Ectodermal cell (in vitro differentiated cells): ENCODE measurements around the gene ATXN7L1.

Experiments
- H3K27ac ChIP-seq: 2 replicates; pipeline ENCODE4 v1.7.0; 2013; ENCODE audit warnings: mild to moderate bottlenecking, low read depth, low read length; ENCODE audit not compliant: insufficient read depth, poor library complexity, severe bottlenecking
- H3K27me3 ChIP-seq: 2 replicates; pipeline ENCODE4 v1.7.0; 2013; ENCODE audit warnings: mild to moderate bottlenecking, low read length; ENCODE audit not compliant: insufficient read depth, control insufficient read depth, poor library complexity, severe bottlenecking
- H3K36me3 ChIP-seq: one replicate; pipeline ENCODE4 v1.7.0; 2013; ENCODE audit warnings: low read length; ENCODE audit not compliant: control insufficient read depth, insufficient read depth
- H3K4me1 ChIP-seq: one replicate; pipeline ENCODE4 v1.7.0; 2013; ENCODE audit warnings: low read length; ENCODE audit not compliant: control insufficient read depth, insufficient read depth
- H3K4me3 ChIP-seq: 2 replicates; pipeline ENCODE4 v1.7.0; 2013; ENCODE audit warnings: low read depth, low read length, control low read depth; ENCODE audit not compliant: insufficient read depth
- H3K9me3 ChIP-seq: 2 replicates; pipeline ENCODE4 v1.7.0; 2013; ENCODE audit warnings: mild to moderate bottlenecking, low read length, moderate library complexity; ENCODE audit not compliant: control insufficient read depth
- WGBS, 2 experiments: methylation state at CpG; one replicate each; pipeline ENCODE4 v1.1.7; 2013; ENCODE audit warnings: missing lambda C conversion rate in 2 of 2; 5-methylcytosine and 5-hydroxymethylcytosine counted together

The ATXN7L1 gene

GRCh38 chr7:105782391-105783042, 93.9 kb downstream of the ATXN7L1 start:
- Histone ChIP-seq H3K27me3 (no peaks in the 10 kb centered on the region), H3K9me3 (no peaks in the 10 kb centered on the region), H3K4me1 (no peaks in the 10 kb centered on the region), H3K4me3 (no peak overlapping the region), H3K27ac (no peak overlapping the region), H3K36me3 (no peaks in the 10 kb centered on the region)
- WGBS, 2 experiments = 95% methylated on average over 10 of the region's 10 CpGs

- Histone ChIP-seq H3K36me3 (no peaks in the 10 kb centered on the region), H3K4me1 (peaks cover 15% of the 10 kb centered on the region), H3K27ac (no peak overlapping the region), H3K9me3 (no peaks in the 10 kb centered on the region), H3K4me3 (no peak overlapping the region), H3K27me3 (no peaks in the 10 kb centered on the region)
- WGBS, 2 experiments = 78 to 82% methylated on average over 4 of the region's 4 CpGs
Observed at GRCh38 chr7:105779856-105780780, 96.3 kb downstream of the ATXN7L1 start.

GRCh38 chr7:105778956-105779355, 97.4 kb downstream of the ATXN7L1 start:
- no peaks in the 10 kb centered on the region for H3K36me3 ChIP-seq
- peaks cover 15% of the 10 kb centered on the region for H3K4me1 ChIP-seq
- 91 to 95% methylated on average over 2 to 3 of the region's 3 CpGs for WGBS, 2 experiments
- no peaks in the 10 kb centered on the region for H3K9me3 ChIP-seq
- H3K27me3 ChIP-seq = no peaks in the 10 kb centered on the region
- no peak overlapping the region for H3K27ac ChIP-seq
- H3K4me3 ChIP-seq = no peak overlapping the region

- H3K9me3 ChIP-seq = no peaks in the 10 kb centered on the region
- H3K36me3 ChIP-seq = no peaks in the 10 kb centered on the region
- no peak overlapping the region for H3K4me3 ChIP-seq
- WGBS, 2 experiments = 83 to 84% methylated on average over 11 of the region's 11 CpGs
- peaks cover 27% of the 10 kb centered on the region for H3K4me1 ChIP-seq
- no peak overlapping the region for H3K27ac ChIP-seq
- H3K27me3 ChIP-seq = no peaks in the 10 kb centered on the region
Observed at GRCh38 chr7:105776986-105777910, 99.2 kb downstream of the ATXN7L1 start.

- Histone ChIP-seq H3K4me3 (no peak overlapping the region), H3K9me3 (no peaks in the 10 kb centered on the region), H3K36me3 (no peaks in the 10 kb centered on the region), H3K4me1 (peaks cover 27% of the 10 kb centered on the region), H3K27ac (peak overlapping the region; percentile 54), H3K27me3 (no peaks in the 10 kb centered on the region)
- WGBS, 2 experiments = 2 to 6% methylated on average over 6 of the region's 6 CpGs
Observed at GRCh38 chr7:105776068-105776790, 100.2 kb downstream of the ATXN7L1 start.

GRCh38 chr7:105775580-105775979, 100.8 kb downstream of the ATXN7L1 start:
- WGBS, 2 experiments = 67 to 72% methylated on average over 6 of the region's 6 CpGs
- peak overlapping the region; percentile 54 for H3K27ac ChIP-seq
- H3K36me3 ChIP-seq = no peaks in the 10 kb centered on the region
- H3K4me1 ChIP-seq = peaks cover 27% of the 10 kb centered on the region
- no peaks in the 10 kb centered on the region for H3K9me3 ChIP-seq
- no peak overlapping the region for H3K4me3 ChIP-seq
- H3K27me3 ChIP-seq = no peaks in the 10 kb centered on the region

GRCh38 chr7:105773030-105773460, 103.4 kb downstream of the ATXN7L1 start:
- 37 to 52% methylated on average over 3 of the region's 3 CpGs for WGBS, 2 experiments
- H3K4me1 ChIP-seq = peaks cover 27% of the 10 kb centered on the region

GRCh38 chr7:105769901-105770628, 106.3 kb downstream of the ATXN7L1 start:
- H3K36me3 ChIP-seq = no peaks in the 10 kb centered on the region
- H3K4me1 ChIP-seq = peaks cover 12% of the 10 kb centered on the region
- H3K27ac ChIP-seq = no peak overlapping the region
- H3K4me3 ChIP-seq = no peak overlapping the region
- H3K9me3 ChIP-seq = no peaks in the 10 kb centered on the region
- 92% methylated on average over 9 of the region's 9 CpGs for WGBS, 2 experiments
- no peaks in the 10 kb centered on the region for H3K27me3 ChIP-seq

More at GRCh38 chr7:105773030-105773460, 103.4 kb downstream of the ATXN7L1 start:
- Histone ChIP-seq H3K36me3 (no peaks in the 10 kb centered on the region), H3K4me3 (no peak overlapping the region), H3K9me3 (no peaks in the 10 kb centered on the region), H3K27ac (no peak overlapping the region), H3K27me3 (no peaks in the 10 kb centered on the region)
